NCI-H2107 treated with DMSO at 0.1 percent for 48 hours (cell line): ENCODE measurements around the gene PLEKHH2.

Experiments used
- DNase-seq: peaks from one replicate; lab custom pipeline; 2025; ENCODE audit not compliant: unreplicated experiment; lab: John Stamatoyannopoulos, UW

Gene PLEKHH2

DNA sequence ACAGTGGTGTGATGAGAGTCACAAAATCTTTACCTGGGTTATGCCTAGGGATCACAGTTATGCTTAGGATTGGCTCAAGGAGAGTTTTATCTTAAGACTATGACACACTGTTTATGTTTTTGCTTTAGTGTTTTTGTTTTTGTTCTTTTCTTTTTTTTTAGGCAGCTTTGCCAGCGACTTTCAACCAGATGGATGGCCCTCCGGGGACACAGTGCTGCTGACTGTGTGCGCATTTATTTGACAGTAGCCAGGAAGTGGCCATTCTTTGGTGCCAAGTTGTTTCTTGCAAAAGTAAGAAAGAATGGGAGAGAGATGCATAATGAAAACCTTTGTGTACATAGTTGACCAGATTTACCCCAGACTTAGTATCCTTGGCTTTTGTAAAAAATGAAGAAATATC lies 121.7 kb downstream of the PLEKHH2 start:
- no peak for DNase-seq

DNA sequence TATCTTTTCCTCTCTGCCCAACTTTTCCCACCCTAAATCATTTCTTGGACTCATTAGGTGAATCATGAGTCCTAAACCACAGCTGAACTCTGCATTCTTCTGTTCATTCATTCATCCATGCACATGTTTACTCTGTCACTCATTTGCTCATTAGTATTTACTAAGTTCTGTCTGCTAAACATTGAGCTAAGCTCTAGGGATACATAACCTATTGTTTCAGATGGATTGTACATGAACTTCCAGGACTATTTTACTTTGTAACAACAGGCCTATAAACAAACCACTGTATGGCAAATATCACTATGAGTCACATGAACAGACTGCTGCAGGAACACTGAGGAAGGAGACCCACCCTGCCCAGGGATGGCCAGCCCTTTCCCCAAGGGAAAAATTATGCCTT lies 122.1 kb downstream of the PLEKHH2 start:
- no peak for DNase-seq

DNA sequence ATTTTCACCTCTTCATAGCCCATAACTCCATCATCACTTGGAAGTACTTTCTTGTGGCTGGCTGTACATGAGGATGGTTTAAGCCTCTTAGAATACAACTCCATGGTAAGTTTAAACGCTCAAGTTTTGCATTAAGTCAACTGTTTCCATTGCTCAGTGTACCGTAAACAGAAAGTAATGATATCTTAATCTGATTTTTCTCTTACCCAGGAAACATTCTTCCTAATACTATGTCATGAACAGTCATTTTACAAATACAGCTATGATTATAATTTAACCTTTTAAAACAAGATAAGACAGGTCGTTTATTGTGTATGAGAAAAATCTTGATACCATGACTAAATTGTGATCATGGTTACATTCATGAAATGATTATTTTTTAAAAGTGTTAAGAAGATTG lies 125.2 kb downstream of the PLEKHH2 start:
- DNase-seq, result no peak

DNA sequence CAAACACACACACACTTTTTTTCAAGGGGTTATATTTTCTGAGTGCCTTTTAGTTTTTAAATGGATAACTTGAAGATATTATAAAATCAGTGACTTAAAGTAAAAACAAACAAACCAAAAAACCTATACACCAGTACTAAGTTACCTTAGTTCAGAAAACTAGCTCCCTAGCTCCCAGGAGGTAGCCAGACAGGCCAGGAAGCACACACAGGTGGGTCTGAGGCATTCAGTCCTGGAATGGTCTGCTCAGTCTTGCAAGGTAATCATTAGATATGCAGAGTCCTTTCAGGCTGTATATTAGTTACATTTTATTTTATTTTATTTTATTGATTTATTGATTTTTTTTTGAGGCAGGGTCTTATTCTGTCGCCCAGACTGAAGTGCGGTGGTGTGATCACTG lies 126.0 kb downstream of the PLEKHH2 start:
- no peak for DNase-seq

DNA sequence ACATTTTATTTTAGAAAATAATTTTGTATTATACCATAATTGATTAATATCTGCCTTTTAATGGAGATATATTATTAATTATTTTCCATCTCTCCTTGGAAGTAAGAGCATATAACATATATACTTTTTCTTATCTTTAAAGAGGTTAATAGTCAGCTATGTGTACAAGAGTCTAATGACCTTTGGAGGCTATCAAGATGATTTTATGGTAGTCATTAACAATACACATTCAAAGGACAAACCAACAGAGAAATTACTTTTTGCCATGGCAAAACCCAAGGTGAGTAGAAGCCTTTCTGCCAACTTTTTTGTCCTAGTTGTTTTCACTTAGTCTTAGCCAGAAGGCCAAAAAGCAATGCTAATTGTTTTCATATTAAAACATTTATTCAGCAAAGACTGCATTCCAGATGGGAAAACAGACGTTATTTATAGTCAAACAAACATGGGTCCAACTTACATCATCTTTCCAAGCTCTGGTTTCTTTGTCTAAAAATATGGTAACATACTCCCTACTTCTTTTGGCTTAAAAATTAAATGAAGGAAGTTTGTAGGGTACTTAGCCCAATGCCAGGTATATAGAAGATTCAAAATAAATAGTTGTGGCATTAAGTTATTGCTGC lies 127.1 kb downstream of the PLEKHH2 start:
- no peak for DNase-seq

DNA sequence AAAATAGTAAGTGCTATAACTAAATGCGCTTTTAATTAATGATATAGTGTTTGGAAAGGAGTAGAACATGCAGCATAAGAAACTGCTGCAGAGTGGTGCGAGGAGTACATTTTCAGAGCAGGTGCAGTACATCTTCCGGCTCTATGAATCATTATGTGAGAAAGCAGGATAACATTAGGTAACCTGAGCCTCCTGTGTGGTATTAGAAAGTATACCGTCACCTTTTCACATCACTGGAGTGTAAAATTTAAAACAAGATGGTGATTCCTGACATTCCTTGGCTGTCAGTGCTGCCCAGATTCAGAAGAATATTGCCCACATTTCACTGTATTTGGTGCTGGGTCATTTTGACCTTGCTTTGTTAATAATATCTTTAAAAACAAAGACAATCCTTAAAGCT lies 128.9 kb downstream of the PLEKHH2 start:
- DNase-seq, result peak; percentile 85

DNA sequence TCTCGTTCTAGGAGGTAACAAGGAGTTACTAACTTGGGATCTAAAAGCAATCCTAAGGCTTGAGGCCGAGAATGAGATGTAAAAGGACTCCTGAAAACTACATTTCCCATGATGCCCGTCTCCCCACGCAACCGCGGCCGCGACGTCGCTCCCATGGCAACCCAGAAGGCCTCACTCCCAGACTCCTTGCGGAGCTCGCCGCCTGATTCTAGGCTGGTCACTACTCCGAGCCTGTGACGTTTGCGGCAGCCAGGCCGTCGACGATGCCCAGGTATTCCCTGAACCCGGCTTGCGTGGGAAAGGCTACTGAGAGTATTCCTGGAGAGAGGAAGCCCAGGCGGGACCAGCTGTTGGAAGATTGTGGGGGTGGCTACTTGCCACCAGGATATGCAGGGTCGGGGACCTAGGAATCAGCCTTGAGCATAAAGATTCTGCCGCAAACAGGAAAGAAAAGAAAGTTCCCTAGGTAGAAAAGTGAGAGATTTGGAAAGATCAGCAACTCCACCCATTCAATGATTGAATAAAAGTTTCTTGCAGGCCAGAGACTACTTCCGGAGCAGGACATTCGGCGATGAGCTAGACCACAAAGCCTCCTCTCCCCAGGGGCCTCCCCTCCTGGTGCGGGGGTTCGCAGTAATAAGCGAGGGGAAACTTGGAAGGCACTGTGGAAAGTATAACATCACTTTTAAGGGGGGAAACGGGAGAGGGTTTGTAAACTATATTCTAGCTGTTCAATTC lies 137.0 kb downstream of the PLEKHH2 start, which contains the start of gene DYNC2LI1:
Gene DYNC2LI1 (plus strand): TSS at position 164 of the 738 bp plus-strand sequence. CDS start 100 bp downstream, at position 264.
- DNase-seq, result peak; percentile 80

DNA sequence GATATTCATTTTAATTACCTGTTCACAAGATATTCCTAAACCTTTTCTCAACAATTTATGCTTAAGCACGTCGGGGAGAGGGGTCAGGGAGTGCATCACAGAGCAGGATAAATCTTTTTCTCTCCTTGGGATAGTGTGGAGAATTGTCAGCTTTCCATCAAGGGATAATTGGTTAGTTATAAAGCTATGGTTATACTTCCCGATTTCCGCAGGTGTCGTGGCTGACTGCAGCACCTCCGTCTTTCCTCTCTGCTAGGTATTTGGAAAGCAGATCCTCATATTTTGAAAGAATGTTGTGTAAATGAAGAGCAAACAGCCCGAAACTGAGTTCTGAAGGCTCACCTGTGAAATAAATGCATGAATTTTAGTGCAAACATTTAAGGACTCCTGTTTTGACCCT lies 137.6 kb downstream of the PLEKHH2 start:
- DNase-seq, result no peak

DNA sequence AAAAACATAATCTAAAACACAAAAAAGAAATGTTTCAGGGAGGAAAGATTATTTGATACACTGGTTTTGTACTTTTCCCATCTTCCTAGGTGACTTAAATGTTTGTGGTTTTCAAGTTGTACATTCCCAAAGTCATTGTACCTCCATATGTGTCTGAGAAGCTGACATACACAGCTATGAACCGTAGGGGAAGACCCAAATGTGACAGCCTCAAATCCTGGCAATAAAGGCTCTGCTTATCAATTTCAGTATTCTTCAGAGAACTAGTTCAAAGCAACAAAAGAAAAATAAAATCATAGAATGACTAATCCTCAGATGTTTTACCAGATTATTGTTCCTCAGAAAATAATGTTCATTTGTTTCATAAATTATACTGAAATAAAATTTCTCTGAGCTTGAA lies 139.3 kb downstream of the PLEKHH2 start:
- no peak for DNase-seq

DNA sequence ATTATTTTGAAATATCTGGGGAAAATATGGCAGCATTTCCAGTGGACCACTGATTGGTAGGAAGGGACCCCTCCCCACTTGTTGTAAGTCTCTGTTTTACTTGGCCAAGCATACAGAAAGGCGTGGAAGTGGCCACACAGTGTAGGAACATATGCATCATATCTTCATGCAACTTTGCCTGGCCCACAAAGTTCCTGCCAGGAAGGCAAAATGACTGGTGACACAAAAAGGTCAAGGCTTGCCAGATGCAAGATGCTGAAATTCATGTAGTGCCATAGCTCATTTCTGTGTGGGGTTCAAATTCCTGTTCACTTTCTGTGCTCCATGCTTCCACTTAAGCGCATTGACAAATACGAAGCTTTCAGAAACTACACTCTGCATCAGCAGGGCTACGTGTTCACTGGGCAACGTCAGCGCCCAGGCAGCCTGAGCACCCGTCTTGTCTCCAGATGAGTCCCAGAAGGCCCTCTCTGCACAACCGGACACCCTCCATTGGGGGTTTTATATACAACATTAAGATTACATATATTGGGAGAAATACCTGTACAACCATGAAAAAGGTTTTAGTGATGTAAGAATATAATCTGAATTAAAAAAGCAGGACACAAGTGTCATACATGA lies 140.4 kb downstream of the PLEKHH2 start:
- DNase-seq, result no peak

DNA sequence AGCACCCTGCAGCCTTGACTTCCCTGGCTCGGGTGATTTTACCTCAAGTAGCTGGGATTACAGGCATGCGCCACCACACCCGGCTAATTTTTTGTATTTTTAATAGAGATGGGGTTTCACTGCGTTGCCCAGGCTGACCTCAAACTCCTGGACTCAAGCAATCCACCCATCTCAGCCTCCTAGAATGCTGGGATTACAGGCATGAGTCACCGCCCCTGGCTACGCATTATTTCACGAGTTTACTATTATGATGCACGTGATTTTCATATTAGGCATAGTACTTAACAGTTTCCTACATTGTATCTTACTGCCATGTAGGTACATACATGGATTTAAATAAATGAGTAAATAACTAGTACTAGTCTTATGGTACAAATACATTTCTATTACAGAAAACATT lies 141.2 kb downstream of the PLEKHH2 start:
- no peak for DNase-seq

DNA sequence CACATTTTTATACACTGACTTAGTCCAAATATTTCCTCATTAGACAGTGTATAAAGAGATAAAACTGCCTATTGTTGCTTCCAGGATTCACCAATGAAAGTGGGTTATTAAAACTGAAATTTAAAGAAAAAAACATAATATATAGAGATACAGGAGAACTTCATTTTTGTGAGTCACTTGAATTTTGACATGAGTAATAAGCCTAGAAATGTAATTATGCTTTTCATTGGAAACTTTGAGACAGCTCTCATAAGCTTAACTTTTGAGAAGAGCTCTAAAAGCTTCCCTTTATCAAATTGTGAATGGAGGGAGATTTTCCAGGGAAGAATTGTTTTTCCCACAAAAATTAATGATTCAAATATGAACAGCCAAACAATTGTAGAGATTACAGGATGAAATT lies 150.8 kb downstream of the PLEKHH2 start:
- no peak for DNase-seq

DNA sequence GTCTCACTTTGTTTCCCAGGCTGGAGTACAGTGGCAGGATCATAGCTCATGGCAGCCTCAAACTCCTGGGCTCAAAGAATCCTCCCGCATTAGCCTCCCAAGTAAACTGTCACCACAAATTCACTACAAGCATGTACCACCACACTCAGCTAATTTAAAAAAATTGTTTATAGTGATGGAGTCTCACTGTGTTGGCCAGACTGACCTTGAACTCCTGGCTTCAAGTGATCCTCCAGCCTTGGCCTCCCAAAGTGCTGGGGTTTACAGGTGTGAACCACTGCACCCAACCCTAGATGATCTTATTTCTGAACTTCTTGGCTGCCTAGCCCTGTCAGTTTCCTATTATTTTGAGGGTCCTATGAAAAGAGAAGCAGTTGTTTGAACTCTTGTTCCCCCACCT lies 151.6 kb downstream of the PLEKHH2 start:
- no peak for DNase-seq

DNA sequence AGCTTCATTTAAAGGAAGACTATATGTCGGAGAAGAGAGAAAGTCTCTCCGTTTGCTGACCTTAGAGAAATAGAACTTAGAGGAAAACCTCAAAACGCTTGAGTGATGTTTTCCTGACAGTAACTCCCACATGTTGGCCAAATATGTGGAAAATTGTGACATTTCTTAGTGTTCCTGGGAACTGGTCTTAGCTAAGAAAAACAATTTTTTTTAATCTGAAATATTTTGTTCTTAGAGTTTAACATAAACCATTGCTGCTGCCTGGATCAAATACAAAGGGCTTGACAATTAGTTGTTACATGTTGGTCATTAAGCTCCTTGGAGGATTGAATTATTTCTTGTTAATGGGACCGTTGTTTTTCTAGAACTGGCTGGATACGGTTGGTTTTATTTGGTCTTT lies 153.1 kb downstream of the PLEKHH2 start:
- no peak for DNase-seq

DNA sequence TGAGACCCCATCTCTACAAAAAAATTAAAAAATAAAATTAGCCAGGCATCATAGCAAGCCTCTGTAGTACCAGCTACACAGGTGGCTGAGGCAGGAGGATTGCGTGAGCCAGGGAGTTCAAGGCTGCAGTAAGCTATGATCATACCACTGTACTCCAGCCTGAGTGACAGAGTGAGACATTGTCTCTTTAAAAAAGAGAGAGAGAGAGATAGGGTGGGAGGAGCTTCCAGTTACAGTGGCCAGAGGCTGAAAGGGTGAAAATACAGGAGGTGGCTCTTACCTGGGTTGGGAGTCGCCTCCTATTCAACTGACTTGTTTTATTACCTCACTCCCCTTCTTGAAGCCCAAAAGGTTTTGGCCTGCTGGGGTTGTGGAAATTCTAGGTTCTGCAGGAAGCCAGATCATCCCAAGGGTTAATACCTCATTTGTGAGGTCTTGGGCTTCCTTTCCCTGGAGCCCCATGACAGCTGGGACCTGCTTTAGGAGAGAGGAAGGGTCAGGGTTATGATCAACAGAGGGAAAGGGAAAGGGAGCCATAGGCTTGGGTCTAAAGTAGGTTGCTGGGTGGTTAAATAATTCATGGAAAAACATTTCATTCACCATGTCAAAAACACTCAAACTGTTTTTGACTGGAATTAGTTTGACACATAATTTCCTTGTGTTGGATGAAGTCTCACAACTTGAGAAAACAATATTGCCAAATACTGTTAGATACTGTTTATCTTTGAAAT lies 154.1 kb downstream of the PLEKHH2 start:
- DNase-seq, result no peak

DNA sequence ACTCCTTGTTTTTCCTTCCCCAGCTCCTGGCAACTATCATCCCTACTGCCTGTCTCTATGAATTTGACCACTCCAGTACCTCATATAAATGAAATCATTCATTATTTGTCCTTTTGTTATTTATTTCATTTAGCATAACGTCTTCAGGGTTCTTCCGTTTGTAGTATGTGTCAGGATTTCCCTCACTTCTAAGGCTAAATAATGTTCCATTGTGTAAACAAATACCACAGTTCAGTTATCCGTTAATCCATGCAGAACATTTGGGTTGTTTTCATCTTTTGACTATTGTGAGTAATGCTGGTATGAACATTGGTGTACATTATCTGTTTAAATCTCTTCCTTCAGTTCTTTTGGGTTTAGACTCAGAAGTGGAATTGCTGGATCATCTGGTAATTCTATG lies 155.6 kb downstream of the PLEKHH2 start:
- DNase-seq, result no peak

DNA sequence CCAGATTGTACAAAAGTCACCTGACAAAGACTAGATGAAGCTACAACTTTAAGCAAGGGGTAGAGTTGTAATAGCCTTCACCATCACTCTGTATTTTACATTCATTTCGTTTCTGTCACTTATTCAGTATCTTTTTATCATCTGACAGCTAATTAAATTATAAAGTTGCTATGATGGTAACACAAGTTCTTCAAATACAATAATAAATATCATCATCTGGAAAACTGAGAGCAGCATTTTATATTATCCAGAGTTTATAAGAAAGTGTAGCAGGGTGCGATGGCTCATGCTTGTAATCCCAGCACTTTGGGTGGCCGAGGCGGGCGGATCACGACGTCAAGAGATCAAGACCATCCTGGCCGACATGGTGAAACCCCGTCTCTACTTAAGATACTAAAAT lies 157.9 kb downstream of the PLEKHH2 start:
- DNase-seq, result no peak

DNA sequence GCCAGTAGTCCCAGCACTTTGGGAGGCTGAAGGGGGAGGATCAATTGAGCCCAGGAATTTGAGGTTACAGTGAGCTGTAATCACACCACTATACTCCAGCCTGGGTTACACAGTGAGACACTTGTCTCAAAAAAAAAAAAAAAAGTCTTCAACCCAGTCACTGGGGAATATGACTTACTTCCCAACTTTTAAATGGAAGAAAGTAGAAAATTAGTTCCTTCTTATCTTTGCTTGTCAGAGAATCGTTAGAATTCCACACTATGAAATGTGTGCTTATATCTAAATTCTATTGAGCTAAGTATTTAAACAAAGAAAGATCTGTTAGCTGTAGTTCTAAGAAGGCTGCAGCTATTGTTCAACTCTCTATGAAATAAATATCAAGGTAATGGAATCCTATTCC lies 159.1 kb downstream of the PLEKHH2 start:
- no peak for DNase-seq

DNA sequence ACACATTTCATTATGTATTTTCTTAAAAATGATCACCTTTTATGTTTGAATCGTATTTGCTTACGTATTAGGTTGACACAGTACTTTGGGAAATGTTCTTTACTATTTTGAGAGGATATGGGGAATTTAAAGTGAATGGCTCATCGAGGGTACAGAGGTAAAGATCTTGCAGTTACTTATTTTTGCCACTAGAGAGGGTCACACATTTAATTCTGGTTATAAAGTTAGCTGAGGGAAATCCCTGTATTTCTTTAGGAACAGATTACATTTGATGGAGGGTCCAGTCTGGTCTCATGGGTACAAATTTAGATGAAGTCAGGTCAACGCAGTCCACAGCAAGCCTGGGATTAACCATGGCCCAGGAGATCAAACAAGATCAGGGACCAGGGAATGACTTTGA lies 161.2 kb downstream of the PLEKHH2 start:
- no peak for DNase-seq

DNA sequence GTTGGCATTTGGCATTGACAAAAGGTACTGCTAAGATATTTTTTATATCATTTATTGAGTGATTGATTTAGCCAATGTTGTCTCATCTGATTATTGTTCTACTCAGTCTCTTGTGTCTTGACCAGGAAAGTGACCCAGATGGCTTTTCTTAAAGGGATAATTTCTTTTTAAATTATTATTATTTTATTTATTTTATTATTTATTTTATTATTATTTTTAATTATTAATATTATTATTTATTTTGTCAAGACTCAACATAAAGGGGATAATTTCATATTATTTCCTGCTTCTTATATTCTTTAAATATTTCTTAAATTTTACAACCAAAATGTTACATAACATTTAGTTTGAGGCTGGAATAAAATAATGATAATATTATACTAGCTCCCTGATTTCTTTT lies 163.8 kb downstream of the PLEKHH2 start:
- DNase-seq, result no peak

DNA sequence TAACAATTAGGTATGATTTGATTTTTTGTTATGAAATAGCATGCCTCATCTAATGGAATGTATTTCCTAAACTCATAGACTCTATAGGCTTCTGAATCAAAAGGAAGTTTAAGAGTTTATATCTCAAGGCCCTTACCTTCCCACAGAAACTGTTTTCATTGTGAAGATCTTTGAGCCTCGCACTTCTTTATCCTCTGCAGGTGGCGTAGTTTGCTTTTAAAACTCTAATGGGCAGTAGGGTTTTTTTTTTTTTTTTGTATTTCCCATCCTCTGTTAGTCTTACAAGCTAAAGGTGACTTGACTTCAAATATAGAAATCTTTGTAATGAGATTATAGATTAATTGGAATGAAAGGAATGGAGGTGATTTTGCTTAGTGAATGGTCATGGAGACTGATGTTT lies 165.1 kb downstream of the PLEKHH2 start:
- no peak for DNase-seq

DNA sequence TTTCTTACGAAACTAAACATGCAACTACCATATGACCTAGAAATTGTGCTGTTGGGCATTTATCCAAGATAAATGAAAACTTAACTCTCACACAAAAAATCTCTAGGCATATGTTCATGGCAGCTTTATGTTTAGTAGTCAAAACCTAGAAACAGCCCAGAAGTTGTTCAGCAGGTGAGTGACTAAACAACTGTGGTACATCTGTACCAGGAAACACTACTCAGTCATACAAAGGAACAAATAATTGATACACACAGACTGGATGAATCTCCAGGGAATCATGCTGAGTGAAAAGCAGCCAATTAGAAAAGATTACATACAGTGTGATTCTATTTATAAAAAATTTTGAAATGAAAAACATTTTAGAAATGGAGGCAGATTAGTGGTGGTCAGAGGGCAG lies 166.1 kb downstream of the PLEKHH2 start:
- no peak for DNase-seq
